Nephron progenitor cell (in vitro differentiated cells): Measurements from ENCODE around the gene SLC27A1.

Source experiments
- DNase-seq: peaks from one replicate; pipeline ENCODE4 v3.0.0; 2021
- H3K27ac Mint-ChIP-seq: 2 replicates; pipeline ENCODE4 v1.8.0; 2021; ENCODE audit warnings: mild to moderate bottlenecking, moderate library complexity, mixed read lengths
- H3K27me3 Mint-ChIP-seq: 2 replicates; pipeline ENCODE4 v1.8.0; 2021; ENCODE audit warnings: mild to moderate bottlenecking, low read depth, mixed read lengths; ENCODE audit not compliant: poor library complexity
- H3K36me3 Mint-ChIP-seq: 2 replicates; pipeline ENCODE4 v1.8.0; 2021; ENCODE audit warnings: low read depth, mixed read lengths
- H3K4me1 Mint-ChIP-seq: 2 replicates; pipeline ENCODE4 v1.8.0; 2021; ENCODE audit warnings: mixed read lengths
- H3K4me3 Mint-ChIP-seq: 2 replicates; pipeline ENCODE4 v1.8.0; 2021; ENCODE audit warnings: mild to moderate bottlenecking, moderate library complexity, mixed read lengths
- H3K9me3 Mint-ChIP-seq: 2 replicates; pipeline ENCODE4 v1.8.0; 2021; ENCODE audit warnings: mild to moderate bottlenecking, moderate library complexity, mixed read lengths
- CTCF ChIP-seq: fragments of 200-600 bp; sonication (generic); IDR thresholded peaks from 2 replicates; pipeline ENCODE4 v1.5.0; 2021; ENCODE audit warnings: antibody characterized with exemption

Gene SLC27A1

GRCh38 chr19:17532557-17532956 is 62.2 kb downstream of the SLC27A1 start:
- no peak for TF ChIP-seq CTCF
- H3K9me3 Mint-ChIP-seq = no peaks in the 10 kb centered on the region

GRCh38 chr19:17534767-17535166 is 64.4 kb downstream of the SLC27A1 start:
- H3K4me1 Mint-ChIP-seq = no peaks in the 10 kb centered on the region
- no peak overlapping the region for H3K4me3 Mint-ChIP-seq
- TF ChIP-seq CTCF = no peak
- no peaks in the 10 kb centered on the region for H3K36me3 Mint-ChIP-seq
- no peak for DNase-seq
- no peaks in the 10 kb centered on the region for H3K9me3 Mint-ChIP-seq
- peaks cover 44% of the 10 kb centered on the region for H3K27me3 Mint-ChIP-seq
- H3K27ac Mint-ChIP-seq = no peak overlapping the region

More at GRCh38 chr19:17532557-17532956, 62.2 kb downstream of the SLC27A1 start:
- no peak for DNase-seq
- peaks cover 24% of the 10 kb centered on the region for H3K27me3 Mint-ChIP-seq
- no peak overlapping the region for H3K27ac Mint-ChIP-seq
- no peaks in the 10 kb centered on the region for H3K4me1 Mint-ChIP-seq
- H3K4me3 Mint-ChIP-seq = no peak overlapping the region
- no peaks in the 10 kb centered on the region for H3K36me3 Mint-ChIP-seq

GRCh38 chr19:17536955-17537354 is 66.6 kb downstream of the SLC27A1 start:
- H3K27me3 Mint-ChIP-seq = peaks cover 52% of the 10 kb centered on the region
- H3K27ac Mint-ChIP-seq = no peak overlapping the region
- H3K9me3 Mint-ChIP-seq = peaks cover 8% of the 10 kb centered on the region
- no peaks in the 10 kb centered on the region for H3K4me1 Mint-ChIP-seq
- H3K36me3 Mint-ChIP-seq = no peaks in the 10 kb centered on the region
- no peak for DNase-seq
- TF ChIP-seq CTCF = no peak
- no peak overlapping the region for H3K4me3 Mint-ChIP-seq

GRCh38 chr19:17538684-17539237 is 68.4 kb downstream of the SLC27A1 start:
- Mint-ChIP-seq H3K27ac (no peak overlapping the region), H3K27me3 (peaks cover 49% of the 10 kb centered on the region), H3K4me3 (peak overlapping the region; percentile 75), H3K4me1 (peaks cover 15% of the 10 kb centered on the region), H3K36me3 (no peaks in the 10 kb centered on the region), H3K9me3 (peaks cover 8% of the 10 kb centered on the region)
- no peak for TF ChIP-seq CTCF
- DNase-seq = no peak

- DNase-seq = peak; percentile 99
- H3K9me3 Mint-ChIP-seq = peaks cover 8% of the 10 kb centered on the region
- no peak for TF ChIP-seq CTCF
- no peak overlapping the region for H3K27ac Mint-ChIP-seq
- peaks cover 54% of the 10 kb centered on the region for H3K27me3 Mint-ChIP-seq
- peak overlapping the region; percentile 77 for H3K4me3 Mint-ChIP-seq
- H3K36me3 Mint-ChIP-seq = no peaks in the 10 kb centered on the region
- H3K4me1 Mint-ChIP-seq = peaks cover 20% of the 10 kb centered on the region
These were observed 69.2 kb downstream of the SLC27A1 start for GRCh38 chr19:17539238-17540117.
